Peyer's patch (tissue), 4 donors: ENCODE measurements around the gene BIN1. TPM values are rescaled to one million over a fixed set of nuclear protein-coding genes. Genes with fewer than 3 reads are reported as not detected.

Source experiments
- DNase-seq, 3 donors: peaks; one replicate each; pipeline ENCODE4 v3.0.0-alpha.2; 2017 to 2019
- H3K27ac ChIP-seq, 4 donors: fragments of 200-600 bp; sonication (generic); one replicate each; pipeline ENCODE4 v1.5.1; 2016 to 2019
- H3K27me3 ChIP-seq, 2 donors: fragments of 200-600 bp; sonication (generic); one replicate each; pipeline ENCODE4 v1.5.1; 2019
- H3K36me3 ChIP-seq, 3 donors: fragments of 200-600 bp; sonication (generic); one replicate each; pipeline ENCODE4 v1.5.1; 2016 to 2019
- H3K4me1 ChIP-seq, 4 donors: fragments of 200-600 bp; sonication (generic); one replicate each; pipeline ENCODE4 v1.5.1; 2016 to 2019
- H3K4me3 ChIP-seq, 4 donors: fragments of 200-600 bp; sonication (generic); 1 replicate in 3 of 4; 2 replicates in 1 of 4; pipeline ENCODE4 v1.5.1; 2016 to 2019; ENCODE audit warnings: mild to moderate bottlenecking in 1 of 4
- H3K9me3 ChIP-seq, 4 donors: fragments of 200-600 bp; sonication (generic); one replicate each; pipeline ENCODE4 v1.5.1; 2016 to 2019; ENCODE audit warnings: mild to moderate bottlenecking in 1 of 4
- POLR2A ChIP-seq, 2 donors: fragments of 450-650 bp; IDR thresholded peaks; one replicate each; pipeline ENCODE4 v1.5.1; 2017; ENCODE audit warnings: antibody characterized with exemption in 2 of 2, mild to moderate bottlenecking in 2 of 2, moderate library complexity in 2 of 2
- small RNA-seq, 2 donors: library from RNA; depleted of rRNA; stranded (forward); fragments of <200 nt; gene quantifications; one replicate each; pipeline ENCODE3, GENCODE V24; 2016
- total RNA-seq, 4 donors: library from RNA; depleted of rRNA; stranded (reverse); fragments of >200 nt; gene quantifications; one replicate each; pipeline ENCODE4 v1.1.0, GENCODE V29; 2016
- TF ChIP-seq, protein P1 (sequence below), 6 experiments: fragments of 450-650 bp in 4 of 6; fragments of 200-600 bp in 2 of 6; sonication (generic) in 1 of 6; IDR thresholded peaks; one replicate each; pipeline ENCODE4 v1.5.1; 2017 to 2019; ENCODE audit warnings: antibody characterized with exemption in 6 of 6, mild to moderate bottlenecking in 3 of 6, moderate library complexity in 1 of 6

Gene BIN1
- total RNA-seq, 4 donors from 2014 or later = 22.2 to 81.7 (median 47.2) TPM

GRCh38 chr2:127000937-127001336, 106.0 kb downstream of the BIN1 start:
- no peaks in the 10 kb centered on the region for H3K9me3 ChIP-seq
- H3K36me3 ChIP-seq = no peaks in the 10 kb centered on the region
- no peak overlapping the region for H3K4me3 ChIP-seq
- TF ChIP-seq, protein P1, sequence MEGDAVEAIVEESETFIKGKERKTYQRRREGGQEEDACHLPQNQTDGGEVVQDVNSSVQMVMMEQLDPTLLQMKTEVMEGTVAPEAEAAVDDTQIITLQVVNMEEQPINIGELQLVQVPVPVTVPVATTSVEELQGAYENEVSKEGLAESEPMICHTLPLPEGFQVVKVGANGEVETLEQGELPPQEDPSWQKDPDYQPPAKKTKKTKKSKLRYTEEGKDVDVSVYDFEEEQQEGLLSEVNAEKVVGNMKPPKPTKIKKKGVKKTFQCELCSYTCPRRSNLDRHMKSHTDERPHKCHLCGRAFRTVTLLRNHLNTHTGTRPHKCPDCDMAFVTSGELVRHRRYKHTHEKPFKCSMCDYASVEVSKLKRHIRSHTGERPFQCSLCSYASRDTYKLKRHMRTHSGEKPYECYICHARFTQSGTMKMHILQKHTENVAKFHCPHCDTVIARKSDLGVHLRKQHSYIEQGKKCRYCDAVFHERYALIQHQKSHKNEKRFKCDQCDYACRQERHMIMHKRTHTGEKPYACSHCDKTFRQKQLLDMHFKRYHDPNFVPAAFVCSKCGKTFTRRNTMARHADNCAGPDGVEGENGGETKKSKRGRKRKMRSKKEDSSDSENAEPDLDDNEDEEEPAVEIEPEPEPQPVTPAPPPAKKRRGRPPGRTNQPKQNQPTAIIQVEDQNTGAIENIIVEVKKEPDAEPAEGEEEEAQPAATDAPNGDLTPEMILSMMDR (IDR thresholded peaks at IDR 0.05) = no peak
- H3K4me1 ChIP-seq = peaks cover 0 to 14% (median 0%) of the 10 kb centered on the region in 4 donors
- no peaks in the 10 kb centered on the region for H3K27me3 ChIP-seq
- DNase-seq = no peak
- H3K27ac ChIP-seq = peak overlapping the region in 1 of 4 donors; percentile 49

DNA sequence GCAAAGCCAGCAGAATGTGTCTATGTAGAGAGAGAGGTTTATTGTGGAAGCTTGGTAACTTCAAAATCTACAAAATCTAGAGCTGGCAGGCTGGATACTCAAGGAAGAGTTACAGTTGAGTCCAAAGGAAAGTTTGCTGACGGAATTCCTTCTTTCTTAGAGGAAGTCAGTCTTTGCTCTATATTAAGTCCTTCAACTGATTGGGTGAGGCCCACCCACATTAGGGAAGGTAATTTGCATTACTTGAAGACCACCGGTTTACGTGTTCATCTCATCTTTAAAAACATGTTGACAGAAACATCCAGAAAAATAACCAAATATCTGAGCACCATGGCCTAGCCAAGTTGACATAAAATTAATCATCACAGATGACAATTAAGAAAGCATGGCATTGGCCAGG, 106.8 kb downstream of the BIN1 start:
- TF ChIP-seq, protein P1 (IDR thresholded peaks at IDR 0.05) = no peak
- no peak for TF ChIP-seq POLR2A (IDR thresholded peaks at IDR 0.05)
- H3K4me1 ChIP-seq = peaks cover 0 to 18% (median 0%) of the 10 kb centered on the region in 4 donors
- no peak overlapping the region for H3K27ac ChIP-seq

GRCh38 chr2:126999106-126999756, 107.7 kb downstream of the BIN1 start:
- DNase-seq = no peak
- Histone ChIP-seq H3K4me1 (peaks cover 0 to 18% (median 0%) of the 10 kb centered on the region in 4 donors), H3K27me3 (no peaks in the 10 kb centered on the region), H3K9me3 (no peaks in the 10 kb centered on the region), H3K36me3 (no peaks in the 10 kb centered on the region), H3K4me3 (no peak overlapping the region), H3K27ac (no peak overlapping the region)
- no peak for TF ChIP-seq POLR2A (IDR thresholded peaks at IDR 0.05)
- TF ChIP-seq, protein P1 (IDR thresholded peaks at IDR 0.05) = no peak

More for the DNA sequence above, 106.8 kb downstream of the BIN1 start:
- DNase-seq = no peak
- no peaks in the 10 kb centered on the region for H3K9me3 ChIP-seq
- H3K4me3 ChIP-seq = no peak overlapping the region
- no peaks in the 10 kb centered on the region for H3K27me3 ChIP-seq
- no peaks in the 10 kb centered on the region for H3K36me3 ChIP-seq

- DNase-seq = no peak
- Histone ChIP-seq H3K4me1 (peaks cover 0 to 18% (median 0%) of the 10 kb centered on the region in 4 donors), H3K36me3 (no peaks in the 10 kb centered on the region), H3K27ac (no peak overlapping the region), H3K4me3 (no peak overlapping the region), H3K27me3 (no peaks in the 10 kb centered on the region), H3K9me3 (no peaks in the 10 kb centered on the region)
- TF ChIP-seq, protein P1 (IDR thresholded peaks at IDR 0.05) = no peak
- TF ChIP-seq POLR2A (IDR thresholded peaks at IDR 0.05) = no peak
These were observed 108.5 kb downstream of the BIN1 start for GRCh38 chr2:126998486-126998885.

Small RNAs within 50 kb of the gene (small RNA-seq; reads per million reads assigned to genes)
- 0 reads per million in 2 donors for gene RNU7-182P

Other genes starting within 250 kb of the BIN1 start
- not detected for gene TEX51, start 208.3 kb downstream of the BIN1 start, total RNA-seq
- under 1 TPM in 1 of 4 donors, not detected in 3; 0.13 TPM for gene CYP27C1, start 113.1 kb upstream of the BIN1 start, total RNA-seq
- gene ERCC3, start 187.0 kb upstream of the BIN1 start, total RNA-seq = 100 to 1,000 TPM in 1 of 4 donors, 10 to 100 TPM in 3; 25.9 to 293 (median 57.8) TPM